ENCODE measurements around the gene SLC15A1.

The SLC15A1 gene

GRCh38 chr13:98664924-98665637 lies 87.4 kb downstream of the SLC15A1 start:
- DNase-seq (ENCODE audit: extremely low spot score), result no peak
- POLR2A ChIA-PET, result no interaction called here
- TF ChIP-seq, protein P1, sequence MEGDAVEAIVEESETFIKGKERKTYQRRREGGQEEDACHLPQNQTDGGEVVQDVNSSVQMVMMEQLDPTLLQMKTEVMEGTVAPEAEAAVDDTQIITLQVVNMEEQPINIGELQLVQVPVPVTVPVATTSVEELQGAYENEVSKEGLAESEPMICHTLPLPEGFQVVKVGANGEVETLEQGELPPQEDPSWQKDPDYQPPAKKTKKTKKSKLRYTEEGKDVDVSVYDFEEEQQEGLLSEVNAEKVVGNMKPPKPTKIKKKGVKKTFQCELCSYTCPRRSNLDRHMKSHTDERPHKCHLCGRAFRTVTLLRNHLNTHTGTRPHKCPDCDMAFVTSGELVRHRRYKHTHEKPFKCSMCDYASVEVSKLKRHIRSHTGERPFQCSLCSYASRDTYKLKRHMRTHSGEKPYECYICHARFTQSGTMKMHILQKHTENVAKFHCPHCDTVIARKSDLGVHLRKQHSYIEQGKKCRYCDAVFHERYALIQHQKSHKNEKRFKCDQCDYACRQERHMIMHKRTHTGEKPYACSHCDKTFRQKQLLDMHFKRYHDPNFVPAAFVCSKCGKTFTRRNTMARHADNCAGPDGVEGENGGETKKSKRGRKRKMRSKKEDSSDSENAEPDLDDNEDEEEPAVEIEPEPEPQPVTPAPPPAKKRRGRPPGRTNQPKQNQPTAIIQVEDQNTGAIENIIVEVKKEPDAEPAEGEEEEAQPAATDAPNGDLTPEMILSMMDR (IDR thresholded peaks at IDR 0.05; ENCODE audit: control extremely low read depth, extremely low read depth, low read depth, missing control alignments), result no peak
- CTCF ChIA-PET, result interaction anchor here (1.2 to 2.1 kb wide), 5 partner anchors 8 to 235 kb away, joined by 3 to 21 read pairs (median 4); no protein-coding TSS in a partner anchor

- TF ChIP-seq, protein P1 (IDR thresholded peaks at IDR 0.05; ENCODE audit: control extremely low read depth, extremely low read depth, low read depth, missing control alignments), result no peak
- ChIA-PET POLR2A (no interaction called here), CTCF (interaction anchor here (1.2 to 2.1 kb wide), 5 partner anchors 9 to 234 kb away, joined by 3 to 21 read pairs (median 4); no protein-coding TSS in a partner anchor)
- DNase-seq (ENCODE audit: extremely low spot score), result no peak
Observed at GRCh38 chr13:98664510-98664909, 88.0 kb downstream of the SLC15A1 start.

DNA sequence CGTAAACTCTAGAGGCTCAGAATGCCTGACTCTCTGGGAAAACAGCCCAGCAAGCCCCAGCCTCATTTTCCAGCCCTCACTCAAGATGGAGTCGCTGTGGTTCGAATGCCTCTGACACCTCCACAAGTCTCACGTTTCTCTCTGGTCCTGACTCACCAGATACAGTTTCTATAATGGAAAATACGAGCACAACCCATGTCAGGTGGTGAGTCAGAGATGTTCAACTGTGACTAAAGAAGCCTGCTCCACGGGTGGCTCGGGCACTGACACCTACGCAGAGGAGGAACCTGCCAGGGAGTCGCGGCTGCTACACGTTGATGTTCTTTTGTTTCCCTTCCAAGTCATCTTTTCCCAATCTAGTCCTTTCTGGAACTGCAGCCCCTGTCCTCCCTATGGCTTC lies 88.4 kb downstream of the SLC15A1 start:
- ChIA-PET POLR2A (no interaction called here), CTCF (no interaction called here)
- TF ChIP-seq, protein P1 (IDR thresholded peaks at IDR 0.05; ENCODE audit: control extremely low read depth, extremely low read depth, low read depth, missing control alignments), result no peak
- DNase-seq (ENCODE audit: extremely low spot score), result no peak

- CTCF ChIA-PET, result interaction anchor here (1.0 kb wide), 1 partner anchor 212 kb away, joined by 3 read pairs; no protein-coding TSS in a partner anchor
Observed at GRCh38 chr13:98658131-98658530, 94.3 kb downstream of the SLC15A1 start.

DNA sequence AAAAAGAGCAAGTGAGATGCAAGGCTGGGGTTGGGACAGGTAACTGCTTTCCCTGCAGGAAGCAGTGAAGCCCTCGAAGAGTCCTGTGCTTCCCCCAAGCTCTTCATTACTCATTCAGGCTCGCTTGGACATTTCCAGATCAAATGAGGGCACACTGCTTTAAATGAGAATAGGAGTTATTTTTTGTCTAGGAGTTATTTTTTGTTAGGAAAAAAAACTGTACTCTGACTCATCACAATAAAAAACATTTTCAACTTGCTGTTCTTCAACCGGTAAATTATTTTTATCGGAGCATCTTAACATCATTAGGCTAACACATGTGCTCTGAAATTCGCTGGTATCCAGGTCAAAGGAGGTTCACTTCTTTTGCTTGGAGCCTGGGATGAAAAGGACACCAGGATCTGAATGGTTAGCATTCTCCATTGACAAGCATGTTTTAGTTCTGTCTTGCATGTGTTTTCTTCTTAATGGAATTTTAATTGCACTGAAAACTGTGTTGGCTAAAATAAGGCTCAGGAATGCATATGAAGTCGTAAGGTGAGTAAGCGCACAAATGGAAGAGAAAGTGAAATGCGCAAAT lies 94.9 kb downstream of the SLC15A1 start:
- TF ChIP-seq, protein P1 (IDR thresholded peaks at IDR 0.05; ENCODE audit: control extremely low read depth, extremely low read depth, low read depth, missing control alignments), result no peak
- ChIA-PET CTCF (interaction anchor here (8.7 kb wide), 1 partner anchor 213 kb away, joined by 208 read pairs; no protein-coding TSS in a partner anchor), POLR2A (no interaction called here)
- DNase-seq (ENCODE audit: extremely low spot score), result no peak

More at GRCh38 chr13:98658131-98658530, 94.3 kb downstream of the SLC15A1 start:
- TF ChIP-seq, protein P1 (IDR thresholded peaks at IDR 0.05; ENCODE audit: control extremely low read depth, extremely low read depth, low read depth, missing control alignments), result no peak
- DNase-seq (ENCODE audit: extremely low spot score), result no peak
- POLR2A ChIA-PET, result no interaction called here

DNA sequence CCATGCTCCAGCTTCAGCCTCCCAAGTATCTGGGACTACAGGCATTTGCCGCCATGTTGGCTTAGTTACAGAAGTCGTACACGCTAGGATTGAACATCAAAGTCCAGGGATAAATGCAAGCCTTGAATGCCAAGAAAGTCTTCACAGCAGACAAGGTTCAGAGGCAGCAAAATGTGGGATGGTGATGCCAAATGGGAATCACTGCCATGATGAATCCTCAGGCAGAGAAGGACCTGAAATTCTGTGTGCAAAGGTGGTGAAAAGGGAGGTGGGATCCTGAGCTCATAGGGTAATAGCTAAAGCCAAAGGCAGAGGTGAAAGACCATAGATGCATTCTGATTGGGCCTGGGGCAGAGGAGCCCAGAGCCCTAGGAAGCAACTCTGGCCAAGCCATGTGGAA lies 96.2 kb downstream of the SLC15A1 start:
- TF ChIP-seq, protein P1 (IDR thresholded peaks at IDR 0.05; ENCODE audit: control extremely low read depth, extremely low read depth, low read depth, missing control alignments), result no peak
- POLR2A ChIA-PET, result no interaction called here
- DNase-seq (ENCODE audit: extremely low spot score), result no peak
- CTCF ChIA-PET, result interaction anchor here (8.7 kb wide), 1 partner anchor 212 kb away, joined by 208 read pairs; no protein-coding TSS in a partner anchor
